HG03565 (cell line): Measurements from ENCODE around the gene PLAC9.
"Not testable (repeated sequence)": the region's sequence is repeated elsewhere in the genome, so short reads cannot be mapped to it uniquely, and the experiment has no call there.

Source experiments
- ATAC-seq: cut with Tn5 transposase; IDR thresholded peaks from one replicate; pipeline ENCODE4 v1.9.1; 2021; ENCODE audit warnings: mild to moderate bottlenecking, moderate library complexity; ENCODE audit not compliant: unreplicated experiment

PLAC9 gene

GRCh38 chr10:80137920-80138319 is 5.4 kb downstream of the PLAC9 start:
- no peak for ATAC-seq

DNA sequence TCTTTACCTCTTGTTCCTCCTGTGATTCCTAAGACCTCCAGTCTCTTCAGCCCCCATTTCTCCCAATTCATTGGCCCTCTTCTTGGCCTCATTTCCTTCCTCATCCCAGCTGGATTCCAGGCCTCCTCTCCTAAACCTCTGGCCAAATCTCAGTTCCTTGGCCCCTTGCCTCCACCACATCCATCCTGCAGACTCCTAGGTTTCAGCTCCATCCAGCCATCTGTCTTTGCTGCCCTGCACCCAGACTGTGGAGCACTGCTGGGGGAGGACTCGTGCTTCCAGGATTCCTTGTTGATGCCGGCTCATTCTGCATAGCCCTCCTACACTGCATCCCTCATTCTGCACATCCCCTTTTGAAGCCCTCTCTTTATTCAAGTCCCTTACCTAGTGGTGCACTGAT is 6.7 kb downstream of the PLAC9 start:
- no peak for ATAC-seq

DNA sequence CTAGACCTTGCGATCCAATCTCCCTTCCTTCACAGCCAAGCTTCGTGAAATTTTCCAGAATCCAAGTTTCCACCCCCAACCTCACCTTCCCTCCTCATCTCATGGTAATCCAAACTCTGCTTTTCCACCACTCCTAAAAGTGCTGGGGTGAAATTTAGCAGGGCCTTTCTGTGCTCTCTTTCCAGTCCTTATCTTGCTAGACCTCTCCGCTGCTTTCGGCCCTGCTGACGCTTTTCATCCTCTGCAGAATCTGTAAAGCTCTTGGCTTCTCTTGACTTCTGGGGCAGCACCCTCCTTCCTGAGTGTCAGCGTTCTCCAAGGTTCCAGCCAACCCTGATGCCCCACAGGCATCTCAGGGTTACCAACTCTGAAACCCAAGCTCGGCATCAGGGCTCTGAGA is 7.7 kb downstream of the PLAC9 start:
- no peak for ATAC-seq

GRCh38 chr10:80141696-80142460 is 9.3 kb downstream of the PLAC9 start:
- ATAC-seq: no peak

DNA sequence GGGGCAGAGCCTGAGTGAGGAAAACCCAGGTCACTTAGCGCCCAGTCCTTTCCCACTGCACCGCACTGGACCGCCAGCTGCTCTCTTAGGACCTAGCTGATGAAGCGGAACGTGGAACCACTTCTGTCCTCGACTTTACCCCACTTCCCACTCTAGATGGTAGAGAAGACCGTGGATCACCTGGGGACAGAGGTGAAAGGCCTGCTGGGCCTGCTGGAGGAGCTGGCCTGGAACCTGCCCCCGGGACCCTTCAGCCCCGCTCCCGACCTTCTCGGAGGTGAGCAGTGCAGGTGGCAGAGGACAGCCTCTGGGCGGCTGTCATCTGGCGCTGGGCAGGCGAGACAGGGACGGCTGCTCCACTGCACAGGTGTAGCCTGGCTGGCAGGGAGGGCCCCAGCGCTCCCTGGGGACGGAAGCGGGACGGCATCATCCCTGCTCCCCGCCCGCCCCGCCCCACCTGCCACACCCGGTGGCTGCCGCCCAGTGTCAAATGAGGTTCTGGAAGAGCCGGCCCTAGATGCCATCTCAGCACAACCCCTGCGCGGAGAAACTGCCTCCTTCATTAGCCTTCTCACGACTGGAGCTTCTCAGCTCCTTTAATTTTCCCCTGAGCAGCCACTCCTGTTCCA is 11.7 kb downstream of the PLAC9 start:
- no peak for ATAC-seq

- ATAC-seq: no peak
Measured at GRCh38 chr10:80144696-80145131, 12.2 kb downstream of the PLAC9 start.

DNA sequence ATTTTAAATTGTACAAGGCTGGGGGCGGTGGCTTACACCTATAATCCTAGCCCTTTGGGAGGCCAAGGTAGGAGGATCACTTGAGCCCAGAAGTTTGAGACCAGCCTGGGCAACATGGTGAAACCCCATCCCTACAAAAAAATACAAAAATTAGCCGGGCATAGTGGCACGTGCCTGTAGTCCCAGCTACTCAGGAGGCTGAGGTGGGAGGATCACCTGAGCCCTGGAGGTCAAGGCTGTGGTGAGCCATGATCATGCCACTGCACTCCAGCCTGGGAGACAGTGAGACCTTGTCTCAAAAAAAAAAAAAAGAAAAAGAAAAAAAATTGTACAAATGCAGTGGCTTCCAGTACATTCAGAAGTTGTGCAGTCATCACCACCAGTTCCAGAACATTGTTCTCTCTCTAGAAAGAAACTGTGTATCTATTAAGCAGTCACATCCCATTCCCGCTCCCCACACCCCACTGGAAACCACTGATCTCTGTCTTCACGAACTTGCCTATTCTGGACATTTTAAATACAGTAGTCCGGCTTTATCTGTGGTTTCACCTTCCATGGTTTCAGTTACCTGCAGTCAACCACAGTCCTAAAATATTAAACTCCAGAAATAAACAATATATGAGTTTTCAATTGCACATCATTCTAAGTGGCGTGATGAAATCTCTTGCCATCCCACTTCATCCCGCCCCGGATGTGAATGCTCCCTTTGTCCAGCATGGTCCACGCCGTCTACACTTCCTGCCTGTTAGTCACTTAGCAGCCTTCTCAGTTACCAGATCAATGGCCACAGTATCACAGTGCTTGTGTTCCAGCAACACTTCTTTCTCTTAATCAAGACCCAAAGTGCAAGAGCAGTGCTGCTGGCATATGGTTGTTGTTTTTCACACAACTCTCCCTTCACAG is 13.1 kb downstream of the PLAC9 start:
- not testable (repeated sequence) for ATAC-seq

DNA sequence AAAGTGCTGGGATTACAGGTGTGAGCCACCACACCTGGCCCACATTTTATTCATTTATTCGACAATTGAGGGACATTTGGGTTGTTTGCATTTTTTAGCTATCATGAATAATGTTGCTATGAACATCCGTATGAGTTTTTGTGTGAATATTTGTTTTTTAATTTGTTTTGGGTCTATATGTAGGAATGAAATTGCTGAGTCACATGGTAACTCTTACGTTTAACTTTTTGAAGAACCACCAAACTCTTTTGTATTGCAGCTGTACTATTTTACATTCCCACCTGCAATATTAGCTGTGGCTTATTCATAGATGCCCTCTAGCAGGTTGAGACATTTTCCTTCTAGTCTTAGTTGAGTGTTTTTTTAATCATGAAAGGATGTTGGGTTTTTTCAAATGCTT is 14.4 kb downstream of the PLAC9 start:
- no peak for ATAC-seq

DNA sequence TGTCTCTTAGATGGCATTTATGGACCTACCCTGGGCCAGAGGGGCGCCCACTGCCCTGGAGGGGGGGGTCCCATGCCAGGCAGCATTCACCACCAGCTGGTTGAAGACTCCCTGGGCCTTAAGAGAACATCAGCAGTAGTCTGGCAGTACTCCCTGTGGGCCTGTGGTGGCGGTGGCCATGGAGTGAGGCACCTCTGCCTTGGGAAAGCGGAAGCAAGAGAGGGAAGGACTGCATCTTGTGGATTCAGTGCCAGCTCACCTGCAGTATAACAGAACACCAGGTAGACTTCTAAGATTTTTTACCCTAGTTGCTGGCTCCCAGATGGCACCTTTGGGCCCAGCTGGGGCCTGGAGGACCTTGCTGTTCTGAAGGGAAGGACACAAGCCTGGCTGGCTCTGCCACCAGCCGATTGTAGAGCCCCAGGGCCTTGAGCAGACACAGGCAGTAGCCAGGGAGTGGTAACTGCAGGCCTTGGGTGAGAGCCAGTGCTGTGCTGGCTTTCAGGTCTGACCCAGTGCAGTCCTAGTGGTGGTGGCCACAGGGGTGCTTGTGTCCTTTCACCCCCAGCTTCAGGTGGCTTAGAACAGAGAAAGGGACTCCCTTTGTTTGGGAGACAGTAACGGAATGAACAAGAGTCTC is 15.8 kb downstream of the PLAC9 start:
- ATAC-seq: no peak

DNA sequence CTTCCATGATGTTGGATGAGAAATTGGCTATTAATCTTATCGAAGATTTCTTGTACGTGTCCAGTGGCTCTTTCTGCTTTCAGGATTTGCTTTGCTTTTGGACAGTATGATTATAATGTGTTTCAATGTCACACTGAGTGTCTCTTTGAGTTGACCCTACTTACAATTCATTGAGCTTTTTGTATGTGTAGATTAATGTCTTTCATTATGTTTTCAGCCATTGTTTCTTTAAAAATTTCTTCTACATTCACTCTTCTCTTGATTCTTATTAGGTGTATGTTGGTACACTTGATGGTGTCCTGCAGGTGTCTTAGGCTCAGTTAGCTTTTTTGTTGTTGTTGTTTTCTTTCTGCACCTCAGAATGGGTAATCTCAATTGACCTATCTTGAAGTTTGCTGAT is 16.6 kb downstream of the PLAC9 start:
- no peak for ATAC-seq

GRCh38 chr10:80150172-80150571 is 17.6 kb downstream of the PLAC9 start:
- no peak for ATAC-seq

DNA sequence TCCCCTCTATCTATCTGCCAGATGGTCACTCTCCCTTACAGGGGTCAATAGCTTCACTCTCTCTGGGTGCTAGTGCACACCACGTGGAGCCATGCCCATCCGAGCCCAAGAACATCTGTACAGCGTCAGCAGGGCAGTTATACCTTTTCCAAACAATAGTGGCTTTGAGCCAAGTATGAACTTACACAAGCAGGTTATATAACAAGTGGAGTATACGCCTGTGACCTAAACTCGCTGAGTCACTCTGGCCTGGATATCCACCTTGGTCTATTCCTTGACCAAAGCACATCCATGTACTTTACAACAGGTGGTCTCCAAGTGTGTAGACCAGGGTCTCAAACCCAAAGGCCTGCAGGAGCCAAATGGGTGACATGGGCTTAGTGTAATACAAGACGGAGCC is 20.3 kb downstream of the PLAC9 start:
- ATAC-seq: no peak

DNA sequence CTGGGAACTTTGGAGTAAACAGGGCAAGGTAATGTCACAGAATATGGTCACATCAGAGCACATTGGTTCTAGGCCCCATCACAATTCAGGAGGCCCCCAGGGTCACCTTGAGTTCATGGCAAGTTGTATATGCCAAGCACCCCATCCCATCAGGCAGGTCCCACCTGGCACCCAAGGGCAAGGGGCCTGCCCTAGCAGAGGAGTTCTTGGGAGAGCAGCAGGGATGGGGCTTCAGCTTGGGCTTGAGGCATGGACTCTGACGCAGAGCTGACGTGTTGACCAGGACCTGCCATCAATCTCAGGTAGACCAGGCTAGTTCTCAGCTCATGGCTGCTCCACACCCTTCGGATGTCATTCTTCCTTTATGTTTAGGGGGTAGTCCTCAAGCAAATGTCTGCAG is 20.9 kb downstream of the PLAC9 start:
- ATAC-seq: no peak

- ATAC-seq: no peak
Measured at GRCh38 chr10:80154626-80154977, 22.1 kb downstream of the PLAC9 start.

DNA sequence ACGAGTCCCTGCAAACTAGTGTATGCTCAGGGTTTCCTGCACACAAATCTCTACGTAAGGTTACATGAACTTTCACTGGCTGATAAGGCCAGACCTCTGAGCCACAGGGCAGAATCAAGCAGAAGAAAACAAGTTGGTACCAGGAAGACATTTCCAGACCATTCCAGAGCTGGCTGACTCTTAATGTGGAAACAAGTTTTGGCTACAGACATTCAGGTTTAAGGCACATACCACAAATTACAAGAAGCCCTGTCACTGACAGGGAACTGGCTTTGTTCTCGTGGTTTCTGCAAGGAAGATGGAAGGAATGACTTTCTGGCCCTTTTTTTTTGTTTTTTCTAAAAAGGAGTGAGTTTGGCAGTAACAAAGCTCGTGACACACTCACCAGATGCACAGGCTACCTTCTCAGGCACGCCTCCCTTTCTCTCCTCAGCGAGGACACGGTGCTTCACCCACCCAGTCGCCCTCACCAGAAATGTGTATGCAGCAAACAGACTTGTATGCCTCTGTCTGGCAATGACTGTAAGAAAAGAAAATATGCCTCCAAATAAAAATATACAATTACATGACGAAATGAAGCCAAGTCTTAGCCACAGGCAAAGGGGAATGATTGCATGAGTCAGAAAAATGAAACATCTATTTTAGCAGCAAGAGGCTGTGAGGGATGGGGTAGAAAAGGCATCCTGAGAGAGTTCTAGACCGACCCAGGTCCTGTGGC is 22.6 kb downstream of the PLAC9 start:
- no peak for ATAC-seq

- ATAC-seq: no peak
Measured at GRCh38 chr10:80155696-80156215, 23.2 kb downstream of the PLAC9 start.

DNA sequence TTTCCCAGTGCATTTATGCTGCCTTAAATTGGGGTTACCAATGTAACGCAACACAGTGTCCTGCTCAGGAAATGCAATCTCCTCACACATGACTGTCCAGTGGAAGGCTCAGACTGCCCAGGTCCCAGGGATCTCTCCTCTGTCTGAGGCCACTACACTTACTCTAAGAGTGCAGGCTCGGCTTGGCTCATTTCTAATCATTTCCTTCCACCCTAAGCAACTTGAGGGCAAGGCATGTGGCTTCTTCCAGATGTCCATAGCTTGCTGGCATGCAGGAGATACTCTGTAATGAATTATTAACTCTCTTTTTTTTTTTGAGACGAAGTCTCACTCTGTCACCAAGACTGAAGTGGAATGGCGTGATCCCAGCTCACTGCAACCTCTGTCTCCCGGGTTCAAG is 23.7 kb downstream of the PLAC9 start:
- ATAC-seq: no peak

DNA sequence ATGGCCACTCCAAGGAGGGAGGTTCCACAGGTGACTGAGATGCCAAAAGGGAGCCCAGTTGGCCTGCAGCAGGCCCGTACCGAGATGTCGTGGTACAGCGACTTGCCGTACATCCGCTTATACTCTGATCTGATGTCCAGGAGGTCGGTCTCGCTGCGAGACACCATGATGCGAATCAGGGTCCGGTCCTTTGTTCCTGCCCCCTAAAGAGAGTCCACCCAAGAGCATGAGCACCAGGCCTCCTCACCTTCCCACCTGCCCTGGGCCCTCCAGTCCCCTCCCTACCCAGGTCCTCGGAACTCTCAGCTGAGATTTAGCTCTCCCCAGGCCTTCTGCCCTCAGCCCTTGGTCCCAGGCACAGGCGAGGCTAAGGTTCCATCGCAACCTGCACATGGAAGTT is 25.0 kb downstream of the PLAC9 start:
- no peak for ATAC-seq

DNA sequence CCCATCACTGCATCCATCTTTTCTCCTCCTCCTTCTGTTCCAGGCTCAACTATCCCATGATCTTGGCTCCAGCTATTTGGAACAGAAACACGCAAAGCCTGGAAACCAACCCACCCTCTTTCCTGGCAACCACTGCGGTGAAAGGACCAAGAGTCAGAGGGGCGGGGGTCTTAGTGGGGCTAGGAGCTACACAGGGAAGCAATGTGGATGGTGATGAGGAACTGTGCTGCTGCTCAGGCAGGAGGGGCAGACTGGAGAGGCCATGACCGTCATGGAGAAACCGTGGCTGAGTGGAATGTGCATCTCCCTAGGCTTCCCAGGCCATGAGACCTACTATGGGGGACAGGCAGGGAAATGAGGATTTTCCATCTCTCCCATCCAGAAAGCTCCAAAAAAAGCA is 25.6 kb downstream of the PLAC9 start:
- ATAC-seq: no peak

DNA sequence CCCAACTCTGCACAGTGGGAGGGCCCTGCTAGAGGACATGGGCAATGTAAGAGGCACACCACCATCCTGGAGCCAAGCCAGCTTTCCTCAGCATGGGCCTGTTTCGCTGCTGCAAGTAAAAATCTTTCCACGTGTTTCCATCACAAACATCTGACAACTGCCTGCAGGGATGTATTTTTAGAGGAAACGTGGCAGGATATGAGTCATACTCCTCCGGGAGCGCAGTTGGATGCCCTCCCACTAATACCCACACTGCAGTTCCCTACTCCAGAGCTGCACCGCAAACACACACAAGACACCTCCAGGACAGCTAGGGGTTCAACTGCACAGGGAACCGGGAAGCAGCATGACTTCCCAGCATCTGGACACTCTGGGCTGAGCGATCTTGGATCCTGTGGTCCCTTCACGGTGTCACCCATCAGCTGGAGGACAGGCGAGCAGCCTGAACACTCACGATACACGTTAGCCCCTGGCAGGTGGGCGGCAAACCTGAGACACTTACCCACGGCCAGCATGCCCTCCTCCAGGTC is 26.1 kb downstream of the PLAC9 start:
- ATAC-seq: no peak
